ENCODE measurements around the gene BMP7. TPM values are rescaled to one million over a fixed set of nuclear protein-coding genes. Genes with fewer than 3 reads are reported as not detected.

Gene BMP7
- total RNA-seq, 1 donor from 2014 or later = not detected

DNA sequence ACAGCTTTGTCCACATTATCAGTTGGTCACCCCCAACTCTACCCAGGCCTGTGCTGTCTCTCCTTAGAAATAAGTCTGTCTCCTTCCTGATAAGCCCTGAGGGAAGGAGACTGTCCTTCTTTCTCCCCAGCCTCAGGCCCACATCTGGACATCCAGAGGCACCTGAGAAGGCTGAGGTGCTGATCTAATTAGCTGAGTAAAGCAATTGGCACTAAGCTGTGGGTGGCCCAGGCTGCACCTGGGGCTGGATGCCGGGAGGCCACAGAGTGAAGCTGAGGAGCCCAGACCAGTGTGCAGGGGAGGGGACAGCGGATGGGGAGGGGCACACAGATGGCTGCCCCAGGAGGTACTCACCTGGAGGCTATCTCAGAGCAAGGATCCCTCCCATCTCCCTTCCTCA, 26.2 kb upstream of the BMP7 start:
- intact Hi-C loops (cut with micrococcal nuclease) = no loop called here
- CTCF ChIA-PET = no interaction called here
- ATAC-seq (ENCODE audit: low read depth) = no peak
- Mint-ChIP-seq H3K4me1 (no peaks in the 10 kb centered on the region), H3K36me3 (ENCODE audit: low read depth) (no peaks in the 10 kb centered on the region), H3K9me3 (no peaks in the 10 kb centered on the region), H3K4me3 (no peak overlapping the region), H3K27me3 (peaks cover 30% of the 10 kb centered on the region), H3K27ac (no peak overlapping the region)
- DNase-seq = no peak
- POLR2A ChIA-PET = no interaction called here
- TF ChIP-seq, protein P1, sequence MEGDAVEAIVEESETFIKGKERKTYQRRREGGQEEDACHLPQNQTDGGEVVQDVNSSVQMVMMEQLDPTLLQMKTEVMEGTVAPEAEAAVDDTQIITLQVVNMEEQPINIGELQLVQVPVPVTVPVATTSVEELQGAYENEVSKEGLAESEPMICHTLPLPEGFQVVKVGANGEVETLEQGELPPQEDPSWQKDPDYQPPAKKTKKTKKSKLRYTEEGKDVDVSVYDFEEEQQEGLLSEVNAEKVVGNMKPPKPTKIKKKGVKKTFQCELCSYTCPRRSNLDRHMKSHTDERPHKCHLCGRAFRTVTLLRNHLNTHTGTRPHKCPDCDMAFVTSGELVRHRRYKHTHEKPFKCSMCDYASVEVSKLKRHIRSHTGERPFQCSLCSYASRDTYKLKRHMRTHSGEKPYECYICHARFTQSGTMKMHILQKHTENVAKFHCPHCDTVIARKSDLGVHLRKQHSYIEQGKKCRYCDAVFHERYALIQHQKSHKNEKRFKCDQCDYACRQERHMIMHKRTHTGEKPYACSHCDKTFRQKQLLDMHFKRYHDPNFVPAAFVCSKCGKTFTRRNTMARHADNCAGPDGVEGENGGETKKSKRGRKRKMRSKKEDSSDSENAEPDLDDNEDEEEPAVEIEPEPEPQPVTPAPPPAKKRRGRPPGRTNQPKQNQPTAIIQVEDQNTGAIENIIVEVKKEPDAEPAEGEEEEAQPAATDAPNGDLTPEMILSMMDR (IDR thresholded peaks at IDR 0.05) = no peak

DNA sequence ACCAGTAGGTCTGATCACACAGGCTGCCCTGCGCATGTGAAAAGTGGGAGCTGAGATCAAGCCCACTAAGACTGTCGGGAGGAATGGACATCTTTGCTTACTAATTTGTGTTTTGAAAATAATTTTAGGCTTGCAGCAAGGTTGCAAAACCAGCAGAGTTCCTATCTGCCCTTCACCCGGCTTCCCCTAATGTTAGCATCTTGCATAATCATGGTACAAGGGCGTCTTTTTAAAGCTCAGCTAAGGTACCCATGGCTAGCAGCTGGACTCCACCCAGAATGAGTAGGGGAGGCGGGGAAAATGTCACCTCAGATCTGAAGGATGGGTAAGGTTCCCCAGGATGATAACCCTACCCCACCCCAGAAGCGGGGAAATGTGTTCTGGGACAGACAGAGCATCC, 25.3 kb upstream of the BMP7 start:
- H3K27ac Mint-ChIP-seq = no peak overlapping the region
- CTCF ChIA-PET = no interaction called here

DNA sequence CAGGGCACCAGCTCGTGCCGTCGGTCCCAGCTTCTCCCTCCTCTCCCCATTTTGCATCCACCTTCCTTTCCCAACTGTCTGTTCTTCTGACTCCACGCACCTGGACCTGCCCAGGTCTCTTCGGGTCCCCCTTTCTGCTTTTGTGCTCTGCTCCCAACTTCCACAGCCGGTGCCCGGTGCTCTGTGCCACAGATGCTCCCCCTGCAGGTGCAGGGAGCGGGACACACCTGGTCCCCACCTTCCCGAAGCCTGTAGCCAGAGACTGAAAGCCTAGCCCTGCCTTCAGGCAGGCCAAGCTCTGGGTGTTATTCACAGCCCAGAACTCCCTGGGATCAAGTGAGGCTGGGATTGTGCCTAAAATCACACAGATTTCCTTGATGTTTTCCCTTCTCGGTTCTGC, 24.6 kb upstream of the BMP7 start:
- no peaks in the 10 kb centered on the region for H3K9me3 Mint-ChIP-seq
- H3K27ac Mint-ChIP-seq = no peak overlapping the region
- TF ChIP-seq, protein P1 (IDR thresholded peaks at IDR 0.05) = no peak
- no peak for DNase-seq
- H3K4me3 Mint-ChIP-seq = no peak overlapping the region
- ATAC-seq (ENCODE audit: low read depth) = no peak
- H3K36me3 Mint-ChIP-seq (ENCODE audit: low read depth) = no peaks in the 10 kb centered on the region
- no peaks in the 10 kb centered on the region for H3K4me1 Mint-ChIP-seq
- CTCF ChIA-PET = no interaction called here
- intact Hi-C loops (cut with micrococcal nuclease) = no loop called here
- POLR2A ChIA-PET = no interaction called here
- peaks cover 33% of the 10 kb centered on the region for H3K27me3 Mint-ChIP-seq

More for the DNA sequence above, 25.3 kb upstream of the BMP7 start:
- POLR2A ChIA-PET = no interaction called here
- Mint-ChIP-seq H3K27me3 (peaks cover 33% of the 10 kb centered on the region), H3K9me3 (no peaks in the 10 kb centered on the region), H3K4me1 (no peaks in the 10 kb centered on the region), H3K36me3 (ENCODE audit: low read depth) (no peaks in the 10 kb centered on the region), H3K4me3 (no peak overlapping the region)
- TF ChIP-seq, protein P1 (IDR thresholded peaks at IDR 0.05) = no peak
- ATAC-seq (ENCODE audit: low read depth) (no peak), DNase-seq (no peak)
- intact Hi-C loops (cut with micrococcal nuclease) = no loop called here

DNA sequence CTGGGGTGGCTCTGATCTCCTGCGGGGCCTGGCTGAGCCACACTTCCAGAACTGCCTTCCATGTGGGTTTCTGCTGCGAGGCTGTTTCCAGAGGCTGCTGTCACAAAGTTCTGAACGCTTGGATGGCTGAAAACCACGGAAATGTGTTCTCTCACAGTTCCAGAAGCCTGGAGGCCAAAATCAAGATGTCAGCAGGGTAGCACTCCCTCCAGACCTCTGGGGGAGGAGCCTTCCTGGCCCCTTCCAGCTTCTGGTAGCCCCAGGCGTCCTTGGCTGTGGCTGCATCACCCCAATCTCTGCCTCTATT, 23.7 kb upstream of the BMP7 start:
- TF ChIP-seq, protein P1 (IDR thresholded peaks at IDR 0.05) = no peak
- no peaks in the 10 kb centered on the region for H3K4me1 Mint-ChIP-seq
- ChIA-PET POLR2A (no interaction called here), CTCF (no interaction called here)
- no peak overlapping the region for H3K4me3 Mint-ChIP-seq
- DNase-seq (no peak), ATAC-seq (ENCODE audit: low read depth) (no peak)
- H3K36me3 Mint-ChIP-seq (ENCODE audit: low read depth) = no peaks in the 10 kb centered on the region
- H3K27me3 Mint-ChIP-seq = peaks cover 33% of the 10 kb centered on the region
- no peak overlapping the region for H3K27ac Mint-ChIP-seq
- no peaks in the 10 kb centered on the region for H3K9me3 Mint-ChIP-seq
- intact Hi-C loops (cut with micrococcal nuclease) = no loop called here

DNA sequence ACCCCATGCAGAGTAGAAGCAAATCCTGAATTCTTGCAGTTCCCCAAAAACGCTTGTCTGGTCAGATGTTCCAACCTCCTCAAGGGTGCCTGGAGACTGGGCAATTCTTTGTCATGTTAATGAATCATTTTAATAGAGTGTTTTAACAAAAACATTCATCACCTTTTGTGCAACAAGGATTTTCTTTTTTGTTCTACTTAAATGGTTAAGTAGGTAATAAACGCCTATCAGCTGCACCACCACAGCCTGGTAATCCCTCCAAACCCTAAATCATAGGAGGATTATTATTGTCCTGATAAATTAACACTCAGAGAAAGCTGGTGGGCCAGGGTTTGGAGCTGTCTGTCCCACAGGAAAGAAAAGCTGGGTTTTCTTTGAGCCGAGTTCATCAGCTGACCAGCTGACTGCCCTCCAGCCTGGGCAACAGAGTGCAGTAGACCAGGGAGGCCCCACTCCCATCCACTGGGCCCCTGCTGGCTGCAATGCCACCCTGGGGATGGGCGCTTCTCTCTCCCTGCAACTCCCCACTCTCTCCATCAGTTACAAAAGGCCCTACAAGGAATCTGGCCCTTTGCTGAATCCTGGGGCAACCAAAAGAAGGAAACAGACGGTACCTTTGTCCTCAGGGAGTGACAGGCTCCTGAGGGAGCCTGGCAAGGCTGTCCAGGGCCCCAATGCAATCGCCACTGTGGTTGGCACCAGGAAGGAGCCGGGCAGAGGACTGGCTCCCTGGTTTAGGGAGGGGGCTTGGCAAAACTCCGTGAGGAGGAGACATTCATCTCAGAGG, 23.1 kb upstream of the BMP7 start:
- DNase-seq (no peak), ATAC-seq (ENCODE audit: low read depth) (no peak)
- Mint-ChIP-seq H3K9me3 (no peaks in the 10 kb centered on the region), H3K36me3 (ENCODE audit: low read depth) (no peaks in the 10 kb centered on the region), H3K4me3 (no peak overlapping the region), H3K27me3 (peaks cover 33% of the 10 kb centered on the region), H3K4me1 (no peaks in the 10 kb centered on the region), H3K27ac (no peak overlapping the region)
- TF ChIP-seq, protein P1 (IDR thresholded peaks at IDR 0.05) = no peak
- ChIA-PET CTCF (no interaction called here), POLR2A (no interaction called here)
- intact Hi-C loops (cut with micrococcal nuclease) = no loop called here
